PC-3 (cell line): ENCODE data around the gene SAG. TPM values are rescaled to one million over a fixed set of nuclear protein-coding genes. Genes with fewer than 3 reads are reported as not detected.

Experiments used
- ATAC-seq: fragments of 200-7000 bp; cut with Tn5 transposase; 2 replicates; pipeline ENCODE4 v1.9.1; 2020; ENCODE audit warnings: mild to moderate bottlenecking, moderate library complexity
- BruUV-seq: library from RNA; stranded (reverse); fragments of 400-500 nt; replicated peaks from 2 replicates; lab custom pipeline; 2021; lab: Mats Ljungman, UMichigan
- CTCF ChIA-PET: fragments of 300-600 bp; sonication (Branson Sonifier 250); formaldehyde crosslinking; loops from one replicate; lab custom pipeline; 2022; ENCODE audit warnings: antibody characterized with exemption; lab: Charles Lee
- POLR2A ChIA-PET: fragments of 300-600 bp; sonication (Branson Sonifier 250); formaldehyde crosslinking; loops from one replicate; lab custom pipeline; 2022; ENCODE audit warnings: antibody characterized with exemption; ENCODE audit not compliant: unreplicated experiment; lab: Charles Lee
- DNase-seq: peaks from one replicate; pipeline ENCODE4 v3.0.0-alpha.2; 2015
- H2AFZ ChIP-seq: fragments of 300-600 bp; sonication (generic); 2 replicates; pipeline ENCODE4 v1.6.0; 2016; ENCODE audit warnings: antibody characterized with exemption, low read length
- H3F3A ChIP-seq: fragments of 300-600 bp; sonication (generic); one replicate; pipeline ENCODE4 v1.6.0; 2017; ENCODE audit warnings: antibody characterized with exemption, low read length, control low read depth, mild to moderate bottlenecking; ENCODE audit not compliant: unreplicated experiment
- H3K27ac ChIP-seq: fragments of 300-600 bp; sonication (generic); 2 replicates; pipeline ENCODE4 v1.5.1; 2016; ENCODE audit warnings: mild to moderate bottlenecking, low read length
- H3K27me3 ChIP-seq: fragments of 300-600 bp; sonication (generic); 2 replicates; pipeline ENCODE4 v1.6.1; 2016; ENCODE audit warnings: low read length, mixed read lengths
- H3K36me3 ChIP-seq: fragments of 300-600 bp; sonication (generic); 2 replicates; pipeline ENCODE4 v1.6.1; 2016; ENCODE audit warnings: low read depth, mixed run types, low read length, mixed read lengths
- H3K4me1 ChIP-seq: fragments of 300-600 bp; sonication (generic); 2 replicates; pipeline ENCODE4 v1.5.1; 2016; ENCODE audit warnings: low read length; ENCODE audit not compliant: insufficient read depth
- H3K4me2 ChIP-seq: fragments of 300-600 bp; sonication (generic); 2 replicates; pipeline ENCODE4 v1.6.0; 2016; ENCODE audit warnings: low read length
- H3K4me3 ChIP-seq: fragments of 300-600 bp; sonication (generic); 2 replicates; pipeline ENCODE4 v1.5.1; 2016; ENCODE audit warnings: mild to moderate bottlenecking, low read length, mixed read lengths
- H3K79me2 ChIP-seq: fragments of 300-600 bp; sonication (generic); 2 replicates; pipeline ENCODE4 v1.6.1; 2017; ENCODE audit warnings: low read length, mixed read lengths
- H3K9ac ChIP-seq: fragments of 300-600 bp; sonication (generic); 2 replicates; pipeline ENCODE4 v1.6.0; 2016; ENCODE audit warnings: mild to moderate bottlenecking, low read length
- H3K9me2 ChIP-seq: fragments of 300-600 bp; sonication (generic); replicated peaks from 2 replicates; pipeline ENCODE4 v1.6.1; 2016; ENCODE audit warnings: mixed run types, low read length, mixed read lengths
- H3K9me3 ChIP-seq: fragments of 300-600 bp; sonication (generic); 2 replicates; pipeline ENCODE4 v1.6.1; 2016; ENCODE audit warnings: low read length, mixed read lengths
- H4K20me1 ChIP-seq: fragments of 300-600 bp; sonication (generic); 2 replicates; pipeline ENCODE4 v1.6.1; 2016; ENCODE audit warnings: low read length, mixed read lengths
- EZH2 ChIP-seq: fragments of 300-600 bp; sonication (generic); IDR thresholded peaks from one replicate; pipeline ENCODE4 v1.6.1; 2017; ENCODE audit warnings: antibody characterized with exemption, mild to moderate bottlenecking, low read length; ENCODE audit not compliant: unreplicated experiment
- EZH2phosphoT487 ChIP-seq: fragments of 300-600 bp; sonication (generic); IDR thresholded peaks from 2 replicates; pipeline ENCODE4 v1.6.1; 2018; ENCODE audit warnings: mild to moderate bottlenecking, antibody characterized with exemption, low read length, borderline replicate concordance
- intact Hi-C: fragments of 100-400 bp; cut with micrococcal nuclease; formaldehyde crosslinking; loops from 2 replicates; pipeline ENCODE4 v1.9.0; 2023
- total RNA-seq: library from RNA; depleted of rRNA; stranded (reverse); fragments of >200 nt; gene quantifications from 2 replicates; pipeline ENCODE4 v1.2.3, GENCODE V29; 2014
- TF ChIP-seq, protein P1 (sequence below): fragments of 300-600 bp; sonication (generic); conservative IDR thresholded peaks from 2 replicates; pipeline ENCODE4 v1.5.1; 2017; ENCODE audit warnings: antibody characterized with exemption, low read depth, mild to moderate bottlenecking, low read length

Gene SAG
- total RNA-seq, 1 experiment from 2014 or later = not detected

DNA sequence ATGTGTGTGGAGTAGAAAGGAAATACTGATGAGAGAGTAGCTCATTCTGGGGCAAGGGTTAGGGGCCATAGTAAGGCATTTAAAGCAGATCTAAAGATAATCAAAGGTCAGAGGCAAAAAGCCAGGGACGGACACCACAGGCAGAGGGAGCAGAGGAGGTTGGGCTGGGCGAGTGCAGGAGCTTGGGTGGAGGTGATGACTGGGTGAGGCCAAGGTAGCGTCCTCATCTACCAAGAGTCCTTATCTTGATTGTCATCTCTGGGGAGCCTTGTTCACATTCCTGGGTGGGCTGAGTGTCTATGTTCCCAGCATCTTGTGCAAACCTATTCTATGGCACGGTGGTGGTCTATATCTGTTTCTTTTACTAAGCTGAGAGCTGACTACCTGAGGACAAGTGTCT, 26.1 kb upstream of the SAG start:
- Histone ChIP-seq H3K9ac (no peak overlapping the region), H4K20me1 (peaks cover 36% of the 10 kb centered on the region), H3F3A (no peaks in the 10 kb centered on the region), H3K79me2 (peaks cover 21% of the 10 kb centered on the region; the same call in 1 of the 2 replicates), H3K9me2 (no peaks in the 10 kb centered on the region), H3K4me2 (no peak overlapping the region), H3K4me3 (no peak overlapping the region), H3K4me1 (no peaks in the 10 kb centered on the region), H3K27ac (no peak overlapping the region), H2AFZ (no peak overlapping the region), H3K27me3 (no peaks in the 10 kb centered on the region), H3K9me3 (no peaks in the 10 kb centered on the region), H3K36me3 (peaks cover 84% of the 10 kb centered on the region)
- ATAC-seq = no peak
- ChIA-PET CTCF (no interaction called here), POLR2A (no interaction called here)
- no peak for DNase-seq
- intact Hi-C loops = loop anchor here (10.0 kb wide), 1 partner anchor 163 kb away; no protein-coding TSS in a partner anchor
- no peak for TF ChIP-seq EZH2phosphoT487
- TF ChIP-seq EZH2 = no peak
- TF ChIP-seq, protein P1, sequence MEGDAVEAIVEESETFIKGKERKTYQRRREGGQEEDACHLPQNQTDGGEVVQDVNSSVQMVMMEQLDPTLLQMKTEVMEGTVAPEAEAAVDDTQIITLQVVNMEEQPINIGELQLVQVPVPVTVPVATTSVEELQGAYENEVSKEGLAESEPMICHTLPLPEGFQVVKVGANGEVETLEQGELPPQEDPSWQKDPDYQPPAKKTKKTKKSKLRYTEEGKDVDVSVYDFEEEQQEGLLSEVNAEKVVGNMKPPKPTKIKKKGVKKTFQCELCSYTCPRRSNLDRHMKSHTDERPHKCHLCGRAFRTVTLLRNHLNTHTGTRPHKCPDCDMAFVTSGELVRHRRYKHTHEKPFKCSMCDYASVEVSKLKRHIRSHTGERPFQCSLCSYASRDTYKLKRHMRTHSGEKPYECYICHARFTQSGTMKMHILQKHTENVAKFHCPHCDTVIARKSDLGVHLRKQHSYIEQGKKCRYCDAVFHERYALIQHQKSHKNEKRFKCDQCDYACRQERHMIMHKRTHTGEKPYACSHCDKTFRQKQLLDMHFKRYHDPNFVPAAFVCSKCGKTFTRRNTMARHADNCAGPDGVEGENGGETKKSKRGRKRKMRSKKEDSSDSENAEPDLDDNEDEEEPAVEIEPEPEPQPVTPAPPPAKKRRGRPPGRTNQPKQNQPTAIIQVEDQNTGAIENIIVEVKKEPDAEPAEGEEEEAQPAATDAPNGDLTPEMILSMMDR = no peak
- BruUV-seq = no TSS peak

DNA sequence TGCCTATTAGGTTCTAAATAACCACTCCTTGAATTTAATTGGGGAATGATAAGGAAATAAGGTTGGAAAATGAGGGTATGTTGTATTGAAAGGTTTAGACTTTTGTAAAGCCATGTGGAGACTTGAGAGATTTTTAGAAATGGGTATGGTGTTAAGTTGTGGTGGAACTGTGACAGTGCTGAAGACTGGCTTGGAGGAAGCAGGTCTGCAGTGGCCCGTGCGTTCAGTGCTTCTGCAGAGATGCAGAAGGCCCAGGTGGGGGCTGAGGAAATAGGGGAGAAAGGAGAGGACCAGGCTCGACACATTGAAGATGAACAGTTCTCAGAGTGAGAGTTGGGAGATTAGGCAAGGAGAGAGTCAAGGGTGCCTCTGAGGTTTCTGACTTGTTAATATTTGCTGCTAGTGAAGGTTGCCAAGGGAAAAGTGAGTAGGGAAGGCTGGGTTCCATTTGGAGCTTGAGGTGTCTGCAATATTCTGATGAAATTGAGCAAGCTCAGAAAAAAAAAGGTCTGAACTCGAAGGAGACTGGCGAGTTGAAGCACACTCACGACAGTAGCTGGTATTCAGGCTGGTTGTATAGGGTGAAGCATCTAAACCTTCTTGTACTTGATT, 25.5 kb upstream of the SAG start:
- H3K79me2 ChIP-seq = peaks cover 25% of the 10 kb centered on the region; the same call in 1 of the 2 replicates
- ChIA-PET POLR2A (no interaction called here), CTCF (no interaction called here)
- no peak overlapping the region for H3K4me2 ChIP-seq
- no peak for ATAC-seq
- BruUV-seq = no TSS peak
- DNase-seq = no peak
- H2AFZ ChIP-seq = no peak overlapping the region
- no peaks in the 10 kb centered on the region for H3F3A ChIP-seq
- peaks cover 84% of the 10 kb centered on the region for H3K36me3 ChIP-seq
- H3K9ac ChIP-seq = no peak overlapping the region
- H3K4me3 ChIP-seq = no peak overlapping the region
- H3K27me3 ChIP-seq = no peaks in the 10 kb centered on the region
- H3K4me1 ChIP-seq = no peaks in the 10 kb centered on the region
- H3K27ac ChIP-seq = no peak overlapping the region
- H3K9me2 ChIP-seq = no peaks in the 10 kb centered on the region
- H3K9me3 ChIP-seq = no peaks in the 10 kb centered on the region
- H4K20me1 ChIP-seq = peaks cover 36% of the 10 kb centered on the region
- TF ChIP-seq, protein P1 = no peak
- TF ChIP-seq EZH2phosphoT487 = no peak
- no peak for TF ChIP-seq EZH2
- intact Hi-C loops = loop anchor here (10.0 kb wide), 1 partner anchor 163 kb away; no protein-coding TSS in a partner anchor

- POLR2A ChIA-PET = no interaction called here
- intact Hi-C loops = loop anchor here (10.0 kb wide), 1 partner anchor 159 kb away; no protein-coding TSS in a partner anchor
- CTCF ChIA-PET = no interaction called here
These were observed 21.7 kb upstream of the SAG start for GRCh38 chr2:233285921-233286320.

More at GRCh38 chr2:233285921-233286320, 21.7 kb upstream of the SAG start:
- no TSS peak for BruUV-seq
- peaks cover 83% of the 10 kb centered on the region for H3K36me3 ChIP-seq
- no peak overlapping the region for H3K4me2 ChIP-seq
- no peak for ATAC-seq
- H3K9me2 ChIP-seq = no peaks in the 10 kb centered on the region
- H3K4me1 ChIP-seq = no peaks in the 10 kb centered on the region
- H3K27ac ChIP-seq = no peak overlapping the region
- H3F3A ChIP-seq = no peaks in the 10 kb centered on the region
- H3K4me3 ChIP-seq = no peak overlapping the region
- no peak overlapping the region for H3K9ac ChIP-seq
- DNase-seq = no peak
- TF ChIP-seq EZH2 = no peak
- TF ChIP-seq, protein P1 = no peak
- TF ChIP-seq EZH2phosphoT487 = no peak
- H2AFZ ChIP-seq = no peak overlapping the region
- peaks cover 29% of the 10 kb centered on the region; the same call in 1 of the 2 replicates for H3K79me2 ChIP-seq
- H4K20me1 ChIP-seq = peaks cover 51% of the 10 kb centered on the region
- H3K27me3 ChIP-seq = no peaks in the 10 kb centered on the region
- H3K9me3 ChIP-seq = no peaks in the 10 kb centered on the region
